GM12878 (cell line): ENCODE data around the gene EIF2S3B. TPM values are rescaled to one million over a fixed set of nuclear protein-coding genes. Genes with fewer than 3 reads are reported as not detected.
A peak's percentile ranks its signal among the peaks of the same experiment; 100 is the strongest.

Source experiments
- ASH2L ChIP-seq: fragments of 300-600, 200-600 bp; sonication (generic); IDR thresholded peaks from 2 replicates; pipeline ENCODE4 v1.6.1; 2017; ENCODE audit warnings: low read depth, mild to moderate bottlenecking, borderline replicate concordance
- CUX1 ChIP-seq: IDR thresholded peaks from 2 replicates; pipeline ENCODE4 v1.6.1; 2012; ENCODE audit warnings: improper control_type of control experiment, low read depth, low read length; ENCODE audit not compliant: insufficient replicate concordance
- E4F1 ChIP-seq: fragments of 450-650 bp; IDR thresholded peaks from 2 replicates; pipeline ENCODE4 v1.6.1; 2018; ENCODE audit warnings: borderline replicate concordance, mild to moderate bottlenecking; ENCODE audit not compliant: partially characterized antibody
- NBN ChIP-seq: fragments of 450-650 bp; IDR thresholded peaks from 2 replicates; pipeline ENCODE4 v1.6.1; 2016
- NR2C2 ChIP-seq: IDR thresholded peaks from 2 replicates; pipeline ENCODE4 v1.6.1; 2011; ENCODE audit warnings: borderline replicate concordance, low read depth; ENCODE audit not compliant: control insufficient read depth, insufficient read length
- NR2F1 ChIP-seq: fragments of 450-650 bp; conservative IDR thresholded peaks from 2 replicates; pipeline ENCODE4 v1.6.1; 2017; ENCODE audit warnings: mild to moderate bottlenecking
- PAX8 ChIP-seq: fragments of 450-650 bp; IDR thresholded peaks from 2 replicates; pipeline ENCODE4 v1.6.1; 2017; ENCODE audit warnings: mild to moderate bottlenecking, moderate library complexity
- PML ChIP-seq: IDR thresholded peaks from 2 replicates; pipeline ENCODE4 v1.6.1; 2012; ENCODE audit warnings: low read length, inconsistent platforms
- PRDM15 ChIP-seq: fragments of 450-650 bp; formaldehyde crosslinking; IDR thresholded peaks from 2 replicates; pipeline ENCODE4 v1.4.0; 2020; ENCODE audit warnings: mild to moderate bottlenecking, moderate library complexity
- RB1 ChIP-seq: fragments of 450-650 bp; formaldehyde crosslinking; IDR thresholded peaks from 2 replicates; pipeline ENCODE4 v1.6.1; 2017; ENCODE audit warnings: mild to moderate bottlenecking, borderline replicate concordance
- SREBF2 ChIP-seq: IDR thresholded peaks from 2 replicates; pipeline ENCODE4 v1.6.1; 2012; ENCODE audit warnings: mild to moderate bottlenecking, low read length
- SUPT20H ChIP-seq: IDR thresholded peaks from 2 replicates; pipeline ENCODE4 v1.6.1; 2011; ENCODE audit warnings: low read depth, mild to moderate bottlenecking, low read length, moderate library complexity, borderline replicate concordance; ENCODE audit not compliant: control insufficient read depth
- ZNF592 ChIP-seq: fragments of 450-650 bp; IDR thresholded peaks from 2 replicates; pipeline ENCODE4 v1.6.1; 2017; ENCODE audit warnings: mild to moderate bottlenecking, moderate library complexity
- polyA plus RNA-seq, 11 experiments: library from polyadenylated mRNA; depleted of rRNA in 4 of 11; unstranded in 6 of 11; stranded (reverse) in 5 of 11; fragments of >200 nt; fragmentation: Nextera tagmentation in 4 of 11; fragmentation: Illumina TruSeq in 1 of 11; extraction: Ambion mirVana in 4 of 11; extraction: Trizol in 1 of 11; gene quantifications; 1 replicate in 1 of 11; 2 replicates in 10 of 11; pipeline versions ENCODE4 v1.2.1 to v1.2.3, GENCODE V29; 2011 to 2016; ENCODE audit warnings: inconsistent platforms in 2 of 11, missing spikeins in 2 of 11, low read depth in 1 of 11
- total RNA-seq, 4 experiments: library from RNA; depleted of rRNA in 3 of 4; stranded (reverse); fragments of >200 nt in 3 of 4; fragmentation: Illumina TruSeq in 1 of 4; extraction: Trizol in 1 of 4; gene quantifications; 2 replicates each; pipeline versions ENCODE4 v1.2.1 to v1.2.3, GENCODE V29; 2013 to 2021

The EIF2S3B gene
- total and polyA plus RNA-seq, 10 of the 15 experiments (the other 5 are each of a cell fraction or from before 2014, with no cell fraction given): 0.18 to 2.2 (median 1.4) TPM; not detected in 1

GRCh38 chr12:10554756-10555481 lies 49.2 kb downstream of the EIF2S3B start (continued):
- TF ChIP-seq PRDM15 (CRISPR knock-in tag) (no peak), ZNF592 (no peak), ASH2L (no peak), PML (peak; percentile 50; the same call in 1 of the 2 replicates), PAX8 (no peak), NR2F1 (no peak), SREBF2 (no peak), CUX1 (no peak), NBN (no peak), E4F1 (no peak), RB1 (no peak), SUPT20H (no peak), NR2C2 (no peak)
